NCI-H1694 treated with DMSO at 0.1 percent for 48 hours (cell line): Measurements from ENCODE around the gene PRDM4.
A peak's percentile ranks its signal among the peaks of the same experiment; 100 is the strongest.

Experiments
- DNase-seq: peaks from one replicate; lab custom pipeline; 2025; lab: John Stamatoyannopoulos, UW

Gene PRDM4

GRCh38 chr12:107685360-107686248 lies 75.3 kb downstream of the PRDM4 start, which contains the start of gene PWP1:
TSS of gene PWP1 (plus strand) at chr12:107685799. CDS start at chr12:107685900, 101 bp downstream.
- peak; percentile 77 for DNase-seq

GRCh38 chr12:107684990-107685359 lies 76.0 kb downstream of the PRDM4 start:
- no peak for DNase-seq

DNA sequence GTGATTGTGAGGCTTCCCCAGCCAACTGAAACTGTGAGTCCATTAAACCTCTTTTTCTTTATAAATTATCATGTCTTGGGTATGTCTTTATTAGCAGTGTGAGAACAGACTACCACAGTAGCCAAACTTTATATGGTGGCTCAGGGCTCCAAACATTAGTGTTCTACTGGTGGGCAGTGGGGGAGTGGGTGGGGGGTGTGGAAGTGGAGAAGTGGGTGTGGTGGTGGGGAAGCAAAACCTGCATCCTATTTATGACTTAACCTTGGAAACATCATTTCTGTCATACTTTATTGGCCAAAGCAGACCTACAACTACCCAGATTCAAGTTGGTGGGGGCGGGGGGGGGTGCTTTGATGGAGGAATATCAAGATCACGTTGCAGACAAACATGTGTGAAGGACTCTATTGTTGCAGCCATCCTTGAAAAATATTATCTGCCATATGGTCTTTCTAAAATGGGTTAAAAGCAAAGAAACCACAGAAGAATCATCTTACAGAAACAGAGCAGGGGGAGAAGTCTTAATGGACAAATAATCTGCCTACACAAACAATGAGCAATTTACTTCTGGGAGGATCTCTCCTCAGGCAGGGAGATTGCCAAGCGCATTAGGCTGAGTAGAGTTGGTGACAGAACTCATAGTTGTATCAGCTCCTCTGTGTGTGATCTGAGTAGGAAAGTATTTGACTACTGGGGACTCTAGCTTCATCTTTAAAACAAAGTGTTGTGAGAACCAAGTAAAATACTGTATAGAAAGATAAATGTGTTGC lies 76.7 kb downstream of the PRDM4 start:
- DNase-seq = no peak
